GM20000 (cell line): ENCODE measurements around the gene DHX36.

Experiments used
- DNase-seq: peaks from one replicate; pipeline ENCODE4 v3.0.0; 2012; ENCODE audit warnings: low spot score
- TF ChIP-seq, protein P1 (sequence below): IDR thresholded peaks from 2 replicates; pipeline ENCODE4 v1.5.1; 2012; ENCODE audit warnings: mild to moderate bottlenecking, control low read depth; ENCODE audit errors: extremely low read depth, missing control alignments

DHX36 gene

DNA sequence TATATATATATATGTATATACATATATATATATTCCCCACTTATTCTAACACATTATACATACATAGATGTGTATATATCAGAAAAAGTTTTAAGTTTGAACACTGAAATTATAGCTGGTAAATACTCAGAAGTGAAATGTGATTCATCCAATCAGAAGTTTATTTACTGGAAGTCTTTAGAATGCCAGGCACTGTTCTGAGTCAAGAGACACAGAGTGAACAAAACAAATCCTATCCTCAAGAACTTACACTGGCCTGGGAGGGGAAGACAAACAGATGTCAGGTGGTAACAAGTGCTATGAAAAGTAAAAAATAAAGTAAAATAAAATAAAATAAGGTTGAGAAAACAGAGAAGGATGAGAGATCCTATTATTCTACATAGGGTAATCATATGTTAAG, 13.4 kb downstream of the DHX36 start:
- TF ChIP-seq, protein P1, sequence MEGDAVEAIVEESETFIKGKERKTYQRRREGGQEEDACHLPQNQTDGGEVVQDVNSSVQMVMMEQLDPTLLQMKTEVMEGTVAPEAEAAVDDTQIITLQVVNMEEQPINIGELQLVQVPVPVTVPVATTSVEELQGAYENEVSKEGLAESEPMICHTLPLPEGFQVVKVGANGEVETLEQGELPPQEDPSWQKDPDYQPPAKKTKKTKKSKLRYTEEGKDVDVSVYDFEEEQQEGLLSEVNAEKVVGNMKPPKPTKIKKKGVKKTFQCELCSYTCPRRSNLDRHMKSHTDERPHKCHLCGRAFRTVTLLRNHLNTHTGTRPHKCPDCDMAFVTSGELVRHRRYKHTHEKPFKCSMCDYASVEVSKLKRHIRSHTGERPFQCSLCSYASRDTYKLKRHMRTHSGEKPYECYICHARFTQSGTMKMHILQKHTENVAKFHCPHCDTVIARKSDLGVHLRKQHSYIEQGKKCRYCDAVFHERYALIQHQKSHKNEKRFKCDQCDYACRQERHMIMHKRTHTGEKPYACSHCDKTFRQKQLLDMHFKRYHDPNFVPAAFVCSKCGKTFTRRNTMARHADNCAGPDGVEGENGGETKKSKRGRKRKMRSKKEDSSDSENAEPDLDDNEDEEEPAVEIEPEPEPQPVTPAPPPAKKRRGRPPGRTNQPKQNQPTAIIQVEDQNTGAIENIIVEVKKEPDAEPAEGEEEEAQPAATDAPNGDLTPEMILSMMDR: no peak
- DNase-seq: no peak

DNA sequence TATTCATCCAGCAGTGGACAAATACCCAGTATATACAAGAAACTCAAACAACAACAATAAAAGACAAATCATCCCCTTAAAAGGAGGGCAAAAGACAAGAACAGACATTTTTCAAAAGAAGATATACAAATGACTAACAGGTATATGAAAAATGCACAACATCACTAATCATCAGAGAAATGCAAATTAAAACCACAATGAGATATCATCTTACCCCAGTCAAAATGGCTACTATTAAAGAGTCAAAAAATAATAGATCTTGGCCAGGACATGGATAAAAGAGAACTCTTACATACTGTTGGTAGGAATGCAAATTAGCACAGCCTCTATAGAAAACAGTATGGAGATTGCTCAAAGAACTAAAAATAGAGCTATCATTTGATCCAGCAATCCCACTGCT, 16.9 kb downstream of the DHX36 start:
- DNase-seq: no peak
- TF ChIP-seq, protein P1: no peak

DNA sequence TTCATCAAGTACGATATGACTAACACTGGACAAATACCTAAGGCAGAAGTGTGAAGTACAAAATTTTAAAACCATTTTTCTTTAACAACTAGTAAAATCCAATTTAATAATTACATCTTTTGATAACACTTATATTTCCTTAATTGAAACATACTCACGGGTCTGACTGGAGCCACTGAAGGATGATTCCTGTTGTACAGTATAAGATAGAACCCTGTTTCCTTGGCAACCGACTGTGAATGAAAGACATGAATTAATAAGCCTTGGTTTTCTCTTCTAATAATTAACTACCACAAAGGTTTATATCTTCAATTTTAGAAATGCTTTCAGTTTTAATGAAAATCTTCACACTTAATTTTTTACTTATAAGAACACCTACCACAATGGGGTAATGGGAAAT, 19.4 kb downstream of the DHX36 start:
- TF ChIP-seq, protein P1: no peak
- DNase-seq: no peak

DNA sequence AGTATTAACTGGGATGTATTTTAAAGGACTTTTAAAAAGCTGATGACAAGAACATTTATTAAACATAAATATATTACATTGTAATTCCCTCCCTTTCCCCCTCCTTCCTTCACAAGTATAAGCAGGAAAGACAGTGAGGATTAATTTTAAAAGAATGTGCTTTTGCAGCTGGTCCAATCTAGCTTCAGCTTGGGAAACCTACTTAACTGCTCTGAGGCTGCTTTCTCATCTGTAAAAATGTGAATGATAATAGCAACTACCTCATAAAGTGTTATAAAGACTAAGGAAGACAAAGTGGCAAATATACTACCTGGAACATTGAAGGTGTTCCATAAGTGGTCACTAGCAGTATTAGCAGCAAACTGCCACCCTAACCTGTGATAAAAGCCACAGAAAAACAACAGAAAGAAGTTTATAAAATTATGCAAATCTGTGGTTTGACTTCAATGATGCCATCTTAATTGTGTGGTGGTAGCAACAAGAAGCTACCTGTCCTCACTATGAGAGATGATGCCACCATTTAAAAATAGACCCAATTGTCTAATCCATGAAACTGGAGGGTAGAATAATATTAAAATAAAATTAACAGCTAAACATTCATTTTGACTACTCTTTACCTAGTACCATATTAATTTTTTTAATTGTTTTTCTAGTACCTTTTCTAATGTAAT, 20.0 kb downstream of the DHX36 start:
- TF ChIP-seq, protein P1: no peak
- DNase-seq: no peak

DNA sequence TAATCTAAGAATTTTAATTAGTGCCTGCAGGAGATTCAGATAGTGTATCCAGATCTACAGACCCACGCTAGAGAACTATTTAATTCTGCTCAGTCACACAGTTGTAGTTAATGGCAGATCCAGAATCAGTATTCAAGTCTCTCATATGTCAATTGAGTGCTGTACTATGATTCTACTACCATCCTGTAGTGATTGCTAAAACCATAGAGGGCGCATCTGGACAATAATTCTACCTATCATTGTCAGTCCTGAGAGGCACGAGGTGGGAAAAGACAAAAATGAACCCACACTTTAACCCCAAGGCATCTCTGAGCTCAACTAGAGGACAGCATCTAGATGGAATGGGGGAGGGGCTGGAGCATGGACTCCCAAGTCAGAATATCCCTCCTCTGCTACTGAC, 22.7 kb downstream of the DHX36 start:
- no peak for DNase-seq

DNA sequence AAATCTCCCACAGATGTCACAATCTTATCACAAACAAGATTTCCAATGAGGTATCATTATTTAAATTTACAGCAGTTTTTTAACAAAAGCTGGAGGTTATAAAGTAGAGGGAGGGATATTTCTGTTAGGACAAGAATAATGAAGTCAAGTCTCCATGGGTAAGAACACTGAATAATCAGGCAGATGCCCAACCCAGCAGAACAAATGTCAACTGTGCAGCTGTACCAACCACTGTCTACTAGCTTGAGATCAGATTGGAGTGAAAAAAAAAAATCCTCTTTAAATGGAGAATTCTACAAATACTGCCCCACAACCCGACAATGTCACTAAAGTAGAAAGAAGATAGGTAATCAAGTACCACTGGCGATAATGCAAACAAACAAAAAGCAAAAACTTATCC, 30.3 kb downstream of the DHX36 start:
- TF ChIP-seq, protein P1: no peak

More for the DNA sequence above, 22.7 kb downstream of the DHX36 start:
- TF ChIP-seq, protein P1: no peak

DNA sequence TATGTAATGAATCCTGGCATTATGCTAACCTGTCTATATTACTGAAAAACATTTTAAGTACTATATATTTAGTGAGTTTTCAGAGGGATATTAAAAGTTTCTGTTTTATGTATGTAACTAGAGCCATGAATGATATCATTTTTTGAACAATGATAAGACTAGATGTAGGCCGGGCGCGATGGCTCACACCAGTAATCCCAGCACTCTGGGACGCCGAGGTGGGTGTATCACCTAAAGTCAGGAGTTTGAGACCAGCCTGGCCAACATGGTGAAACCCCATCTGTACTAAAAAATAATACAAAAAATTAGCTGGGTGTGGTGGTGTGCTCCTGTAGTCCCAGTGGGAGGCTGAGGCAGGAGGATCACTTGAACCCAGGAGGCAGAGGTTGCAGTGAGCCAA, 34.1 kb downstream of the DHX36 start:
- no peak for DNase-seq
- TF ChIP-seq, protein P1: no peak

More for the DNA sequence above, 30.3 kb downstream of the DHX36 start:
- DNase-seq: no peak
